Frontal cortex (tissue), 4 donors: Measurements from ENCODE around the gene SUN1. TPM values are rescaled to one million over a fixed set of nuclear protein-coding genes. Genes with fewer than 3 reads are reported as not detected.
"Not testable (repeated sequence)": the region's sequence is repeated elsewhere in the genome, so short reads cannot be mapped to it uniquely, and the experiment has no call there.

Source experiments
- DNase-seq, 2 donors: peaks; one replicate each; pipeline ENCODE4 v3.0.0; 2012; ENCODE audit warnings: low spot score in 2 of 2
- FAIRE-seq: peaks from 2 replicates; lab custom pipeline; 2012; peaks lifted over from hg19 to GRCh38; lab: Jason Lieb, UNC
- total RNA-seq: library from RNA; depleted of rRNA; stranded (reverse); fragments of >200 nt; gene quantifications from one replicate; pipeline ENCODE4 v1.2.3, GENCODE V29; 2014
- donor health status: control.
- donor health status: control.
- donor health status: control.

Gene SUN1
- total RNA-seq, 1 donor from 2014 or later = 103 TPM

DNA sequence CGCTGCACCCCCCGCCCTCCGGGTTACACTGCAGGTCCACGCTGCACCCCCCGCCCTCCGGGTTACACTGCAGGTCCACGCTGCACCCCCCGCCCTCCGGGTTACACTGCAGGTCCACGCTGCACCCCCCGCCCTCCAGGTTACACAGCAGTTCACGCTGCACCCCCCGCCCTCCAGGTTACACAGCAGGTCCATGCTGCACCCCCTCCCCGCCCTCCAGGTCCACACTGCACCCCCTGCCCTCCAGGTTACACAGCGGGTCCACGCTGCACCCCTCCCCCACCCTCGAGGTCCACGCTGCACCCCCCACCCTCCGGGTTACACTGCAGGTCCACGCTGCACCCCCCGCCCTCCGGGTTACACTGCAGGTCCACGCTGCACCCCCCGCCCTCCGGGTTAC is 91.8 kb downstream of the SUN1 start:
- not testable (repeated sequence) for FAIRE-seq

More for the DNA sequence above, 91.8 kb downstream of the SUN1 start:
- DNase-seq = not testable (repeated sequence)

Other genes with a start within 250 kb of the SUN1 start
- gene DNAAF5, start 105.8 kb upstream of the SUN1 start, total RNA-seq = 6.5 TPM
- 80.7 TPM for gene PRKAR1B, start 105.2 kb upstream of the SUN1 start, total RNA-seq
- gene GET4, start 44.1 kb downstream of the SUN1 start, total RNA-seq = 20.8 TPM
- 33.8 TPM for gene ADAP1, start 122.2 kb downstream of the SUN1 start, total RNA-seq
- 13.9 TPM for gene COX19, start 143.1 kb downstream of the SUN1 start, total RNA-seq
- gene CYP2W1, start 150.7 kb downstream of the SUN1 start, total RNA-seq = not detected
- gene GPR146, start 212.1 kb downstream of the SUN1 start, total RNA-seq = 0.82 TPM